Activated naive CD4-positive, alpha-beta T cell treated with anti-CD3 and anti-CD28 coated beads for 36 hours (primary cell): Measurements from ENCODE around the gene DRC7. TPM values are rescaled to one million over a fixed set of nuclear protein-coding genes. Genes with fewer than 3 reads are reported as not detected.
A peak's percentile ranks its signal among the peaks of the same experiment; 100 is the strongest.

ENCODE experiments used
- CTCF ChIA-PET: fragments of 350-600 bp; sonication (Branson Sonifier 250); formaldehyde crosslinking; loops from one replicate; lab custom pipeline; 2021; ENCODE audit warnings: antibody characterized with exemption; lab: Charles Lee
- DNase-seq: peaks from one replicate; pipeline ENCODE4 v3.0.0-alpha.2; 2020
- H3K27ac Mint-ChIP-seq: one replicate; pipeline ENCODE4 v1.8.0; 2021; ENCODE audit warnings: mild to moderate bottlenecking, mixed read lengths
- H3K27me3 Mint-ChIP-seq: one replicate; pipeline ENCODE4 v1.8.0; 2021; ENCODE audit warnings: low read depth, mixed read lengths
- H3K36me3 Mint-ChIP-seq: one replicate; pipeline ENCODE4 v1.8.0; 2021; ENCODE audit warnings: low read depth, mixed read lengths
- H3K4me1 Mint-ChIP-seq: one replicate; pipeline ENCODE4 v1.8.0; 2021; ENCODE audit warnings: low read depth, mixed read lengths
- H3K4me3 Mint-ChIP-seq: one replicate; pipeline ENCODE4 v1.8.0; 2021; ENCODE audit warnings: mild to moderate bottlenecking, moderate library complexity, mixed read lengths
- H3K9me3 Mint-ChIP-seq: one replicate; pipeline ENCODE4 v1.8.0; 2021; ENCODE audit warnings: mixed read lengths
- intact Hi-C: fragments of 100-400 bp; cut with micrococcal nuclease; formaldehyde crosslinking; loops from one replicate; pipeline ENCODE4 v1.15.1; 2023
- total RNA-seq, 2 experiments: library from RNA; stranded (reverse); gene quantifications; one replicate each; pipeline ENCODE4 v1.2.3, GENCODE V29; 2021

Gene DRC7
- total RNA-seq, 2 experiments from 2014 or later: 0.49 TPM; not detected in 1

DNA sequence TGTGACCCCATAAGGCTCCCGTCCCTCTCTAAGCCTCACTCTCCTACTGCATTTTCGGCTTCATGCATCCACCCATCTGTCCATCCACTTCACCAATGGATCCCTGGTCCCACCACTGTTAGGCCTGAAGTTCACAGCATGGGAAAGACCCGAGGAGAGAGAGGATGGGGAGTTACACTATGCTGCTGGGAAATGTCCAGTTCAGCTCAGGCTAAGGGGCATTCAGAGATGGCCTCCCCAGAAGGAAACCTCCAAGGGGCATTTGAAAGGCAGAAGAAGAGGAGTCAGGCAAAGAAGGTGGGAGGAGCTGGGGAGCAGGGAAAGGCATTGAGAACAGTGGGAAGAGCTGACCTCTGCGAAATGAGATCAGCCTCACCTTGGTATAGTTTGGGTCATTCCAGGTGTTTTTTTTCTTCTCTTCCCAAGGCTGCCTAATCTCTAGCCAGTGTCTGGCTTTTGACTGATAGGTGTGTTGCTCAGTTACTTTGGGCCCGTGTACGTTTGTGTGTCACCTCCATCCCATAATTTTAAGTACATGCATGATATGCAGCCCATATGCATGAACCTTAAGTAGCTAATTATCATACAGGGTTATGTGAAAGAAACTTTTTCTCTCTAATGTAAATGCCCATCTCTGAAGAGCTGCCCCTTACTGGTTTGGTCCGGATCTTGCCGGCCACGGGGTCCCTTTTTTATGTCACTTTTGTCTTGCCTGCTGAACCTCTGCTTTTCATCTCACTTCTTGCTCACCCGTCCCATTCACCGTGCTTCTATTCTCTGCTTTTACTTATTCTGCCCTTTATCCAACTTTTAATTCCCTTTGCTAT is 11.6 kb upstream of the DRC7 start:
- Mint-ChIP-seq H3K36me3 (no peaks in the 10 kb centered on the region), H3K4me1 (no peaks in the 10 kb centered on the region), H3K27ac (no peak overlapping the region), H3K4me3 (no peak overlapping the region), H3K9me3 (no peaks in the 10 kb centered on the region), H3K27me3 (no peaks in the 10 kb centered on the region)
- CTCF ChIA-PET: interaction anchor here (0.5 kb wide), 1 partner anchor 305 kb away, joined by 4 read pairs; no protein-coding TSS in a partner anchor
- no peak for DNase-seq
- intact Hi-C loops: no loop called here

GRCh38 chr16:57683636-57684545 is 10.7 kb upstream of the DRC7 start:
- no peaks in the 10 kb centered on the region for H3K27me3 Mint-ChIP-seq
- intact Hi-C loops: no loop called here
- no peak overlapping the region for H3K4me3 Mint-ChIP-seq
- no peak overlapping the region for H3K27ac Mint-ChIP-seq
- no peak for DNase-seq
- no peaks in the 10 kb centered on the region for H3K9me3 Mint-ChIP-seq
- H3K36me3 Mint-ChIP-seq: no peaks in the 10 kb centered on the region
- H3K4me1 Mint-ChIP-seq: no peaks in the 10 kb centered on the region
- CTCF ChIA-PET: no interaction called here

DNA sequence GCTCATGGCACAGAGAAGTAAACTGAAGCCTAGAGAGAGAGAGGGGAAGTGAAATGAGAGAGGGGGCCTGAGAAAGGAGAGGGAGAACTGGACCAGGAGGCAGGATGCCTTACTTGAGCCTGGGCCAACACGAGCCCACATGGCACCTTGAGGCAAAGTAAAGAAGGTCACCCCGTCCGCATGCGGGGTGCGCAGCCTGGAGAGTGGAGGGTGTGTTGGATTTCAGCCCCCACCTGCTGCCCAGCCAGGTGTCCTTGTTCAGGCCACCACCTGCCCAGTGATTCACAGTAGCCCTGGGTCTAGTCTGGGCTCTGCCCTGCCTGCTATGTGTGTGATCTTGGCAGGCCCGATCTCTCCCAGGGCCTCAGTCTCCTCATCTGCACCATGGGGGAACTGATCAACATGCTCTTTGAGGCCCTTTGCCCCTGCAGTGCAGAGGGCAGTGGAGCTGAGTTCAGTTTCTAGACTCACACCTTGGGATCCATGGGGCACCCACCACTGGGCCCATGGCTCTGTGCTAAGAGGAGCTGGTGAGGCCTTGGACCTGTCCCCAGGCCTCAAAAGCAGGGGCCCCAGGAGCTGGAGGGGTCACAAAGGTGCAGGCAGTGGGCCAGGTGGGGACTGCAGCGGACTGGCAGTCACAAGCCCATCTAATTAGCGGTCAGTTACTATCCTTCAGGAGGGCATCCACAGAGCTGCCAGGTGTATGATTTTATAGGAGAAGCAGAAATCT is 9.8 kb upstream of the DRC7 start:
- DNase-seq: no peak
- CTCF ChIA-PET: no interaction called here
- Mint-ChIP-seq H3K4me1 (peaks cover 8% of the 10 kb centered on the region), H3K4me3 (no peak overlapping the region), H3K27ac (no peak overlapping the region), H3K27me3 (no peaks in the 10 kb centered on the region), H3K9me3 (no peaks in the 10 kb centered on the region), H3K36me3 (no peaks in the 10 kb centered on the region)
- intact Hi-C loops: no loop called here

- no peaks in the 10 kb centered on the region for H3K36me3 Mint-ChIP-seq
- no peak overlapping the region for H3K4me3 Mint-ChIP-seq
- CTCF ChIA-PET: no interaction called here
Measured at GRCh38 chr16:57685633-57686032, 9.0 kb upstream of the DRC7 start.

GRCh38 chr16:57686577-57686976 is 8.0 kb upstream of the DRC7 start:
- intact Hi-C loops: no loop called here
- no peaks in the 10 kb centered on the region for H3K9me3 Mint-ChIP-seq
- H3K27me3 Mint-ChIP-seq: no peaks in the 10 kb centered on the region
- DNase-seq: no peak
- no peaks in the 10 kb centered on the region for H3K36me3 Mint-ChIP-seq
- H3K4me1 Mint-ChIP-seq: peaks cover 14% of the 10 kb centered on the region
- CTCF ChIA-PET: no interaction called here
- no peak overlapping the region for H3K27ac Mint-ChIP-seq
- no peak overlapping the region for H3K4me3 Mint-ChIP-seq

More at GRCh38 chr16:57685633-57686032, 9.0 kb upstream of the DRC7 start:
- Mint-ChIP-seq H3K27ac (no peak overlapping the region), H3K9me3 (no peaks in the 10 kb centered on the region), H3K27me3 (no peaks in the 10 kb centered on the region), H3K4me1 (peaks cover 14% of the 10 kb centered on the region)
- no peak for DNase-seq
- intact Hi-C loops: no loop called here

DNA sequence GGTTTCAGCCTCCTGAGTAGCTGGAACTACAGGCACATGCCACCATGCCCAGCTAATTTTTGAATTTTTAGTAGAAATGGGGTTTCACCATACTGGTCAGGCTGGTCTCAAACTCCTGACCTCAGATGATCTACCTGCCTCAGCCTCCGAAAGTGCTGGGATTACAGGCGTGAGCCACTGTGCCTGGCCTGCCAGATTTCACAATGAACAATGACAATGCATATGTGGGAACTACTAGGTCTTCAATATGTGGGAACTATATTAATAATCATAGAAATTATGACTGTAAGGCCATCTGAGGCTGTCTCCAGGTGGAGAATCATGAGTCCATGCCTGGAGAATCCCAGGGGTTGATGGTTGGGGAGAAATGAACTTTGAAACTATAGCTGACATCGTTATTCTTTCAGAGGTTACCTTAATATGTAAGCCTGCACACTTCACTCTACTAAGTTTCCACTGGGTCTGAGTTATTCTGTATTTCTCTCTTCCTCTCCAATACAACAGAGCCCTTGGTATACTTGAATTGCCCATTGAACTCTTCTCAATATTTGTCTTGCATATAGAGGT is 7.2 kb upstream of the DRC7 start:
- Mint-ChIP-seq H3K9me3 (no peaks in the 10 kb centered on the region), H3K27me3 (no peaks in the 10 kb centered on the region), H3K27ac (no peak overlapping the region), H3K36me3 (no peaks in the 10 kb centered on the region), H3K4me1 (peaks cover 14% of the 10 kb centered on the region), H3K4me3 (no peak overlapping the region)
- CTCF ChIA-PET: no interaction called here
- DNase-seq: no peak
- intact Hi-C loops: no loop called here

DNA sequence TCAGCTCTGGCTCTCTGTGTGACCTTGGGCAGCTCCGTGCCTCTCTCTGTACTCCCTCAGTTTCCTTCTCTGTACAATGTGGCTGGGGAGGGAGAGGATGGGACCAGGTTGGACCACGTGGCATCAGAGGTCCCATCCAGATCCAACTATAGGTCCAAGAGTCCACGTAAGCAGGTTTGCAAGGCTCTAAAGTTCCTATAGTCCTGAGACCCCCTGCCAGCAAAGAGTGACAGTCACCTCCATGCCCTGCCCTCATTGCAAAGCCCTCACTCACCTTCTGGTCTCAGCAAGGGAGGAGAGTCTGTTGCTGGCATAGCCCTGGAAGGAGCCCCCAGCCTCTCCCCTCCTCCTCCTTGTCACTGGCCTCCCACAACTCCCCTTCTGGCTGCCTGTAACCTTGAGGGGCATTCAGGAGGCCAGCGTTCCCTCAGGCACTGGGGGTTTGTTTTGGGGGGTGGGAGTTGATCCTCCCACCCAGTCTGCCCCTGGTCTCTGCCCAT is 6.1 kb upstream of the DRC7 start:
- CTCF ChIA-PET: no interaction called here
- H3K27ac Mint-ChIP-seq: no peak overlapping the region
- no peaks in the 10 kb centered on the region for H3K27me3 Mint-ChIP-seq
- no peak for DNase-seq
- no peak overlapping the region for H3K4me3 Mint-ChIP-seq
- intact Hi-C loops: no loop called here
- H3K4me1 Mint-ChIP-seq: peaks cover 14% of the 10 kb centered on the region
- H3K36me3 Mint-ChIP-seq: no peaks in the 10 kb centered on the region
- no peaks in the 10 kb centered on the region for H3K9me3 Mint-ChIP-seq

GRCh38 chr16:57688987-57689761 is 5.4 kb upstream of the DRC7 start:
- no peak for DNase-seq
- H3K36me3 Mint-ChIP-seq: no peaks in the 10 kb centered on the region
- intact Hi-C loops: no loop called here
- no peaks in the 10 kb centered on the region for H3K27me3 Mint-ChIP-seq
- H3K9me3 Mint-ChIP-seq: no peaks in the 10 kb centered on the region
- peaks cover 14% of the 10 kb centered on the region for H3K4me1 Mint-ChIP-seq
- CTCF ChIA-PET: interaction anchor here (1.2 kb wide), 1 partner anchor 18 kb away, joined by 3 read pairs; no protein-coding TSS in a partner anchor
- H3K4me3 Mint-ChIP-seq: peak overlapping the region; percentile 38
- peak overlapping the region; percentile 64 for H3K27ac Mint-ChIP-seq

DNA sequence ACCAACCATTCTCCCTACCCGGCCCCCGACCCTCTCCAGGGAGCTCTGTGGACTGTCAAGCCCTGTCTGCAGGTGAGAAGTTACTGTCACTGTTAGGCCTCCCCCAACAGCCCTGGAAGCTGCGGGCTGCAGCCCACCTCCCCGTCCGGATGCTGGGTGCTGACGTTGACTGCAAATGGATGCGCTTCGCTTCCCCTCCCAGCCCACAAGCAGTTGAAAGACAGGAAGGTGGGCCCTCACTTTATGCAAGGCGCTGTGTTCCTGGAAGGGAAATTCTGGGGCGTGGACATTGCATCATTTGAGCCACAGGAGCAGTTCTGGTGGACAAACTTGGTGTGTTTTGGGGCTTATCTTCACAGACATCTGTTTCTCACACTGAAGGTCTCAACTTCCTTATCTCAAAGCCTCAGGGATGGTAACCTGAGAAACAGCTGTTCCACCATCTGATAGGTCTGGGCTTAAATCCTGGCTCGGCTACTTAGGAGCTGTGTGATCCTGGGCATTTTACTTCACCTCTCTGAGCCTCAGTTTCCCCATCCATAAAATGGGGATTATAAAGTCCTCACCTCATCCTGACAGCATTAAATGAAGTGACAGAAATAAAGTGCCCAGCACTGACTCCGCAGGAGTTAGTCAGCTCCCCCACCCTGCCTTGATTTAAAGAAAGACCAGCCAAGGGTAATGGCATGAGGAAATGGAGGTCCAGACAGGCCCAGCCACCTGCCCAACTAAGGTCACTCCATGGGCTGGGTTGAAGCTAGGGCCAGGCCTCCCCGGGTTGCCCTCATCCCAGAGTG is 4.6 kb upstream of the DRC7 start:
- peak; percentile 58 for DNase-seq
- intact Hi-C loops: no loop called here
- no peaks in the 10 kb centered on the region for H3K27me3 Mint-ChIP-seq
- no peaks in the 10 kb centered on the region for H3K9me3 Mint-ChIP-seq
- peak overlapping the region; percentile 43 for H3K27ac Mint-ChIP-seq
- CTCF ChIA-PET: interaction anchor here (0.5 to 1.2 kb wide), 2 partner anchors 19 to 28 kb away, joined by 3 to 4 read pairs; no protein-coding TSS in a partner anchor
- no peaks in the 10 kb centered on the region for H3K36me3 Mint-ChIP-seq
- peaks cover 18% of the 10 kb centered on the region for H3K4me1 Mint-ChIP-seq
- H3K4me3 Mint-ChIP-seq: peak overlapping the region; percentile 20

DNA sequence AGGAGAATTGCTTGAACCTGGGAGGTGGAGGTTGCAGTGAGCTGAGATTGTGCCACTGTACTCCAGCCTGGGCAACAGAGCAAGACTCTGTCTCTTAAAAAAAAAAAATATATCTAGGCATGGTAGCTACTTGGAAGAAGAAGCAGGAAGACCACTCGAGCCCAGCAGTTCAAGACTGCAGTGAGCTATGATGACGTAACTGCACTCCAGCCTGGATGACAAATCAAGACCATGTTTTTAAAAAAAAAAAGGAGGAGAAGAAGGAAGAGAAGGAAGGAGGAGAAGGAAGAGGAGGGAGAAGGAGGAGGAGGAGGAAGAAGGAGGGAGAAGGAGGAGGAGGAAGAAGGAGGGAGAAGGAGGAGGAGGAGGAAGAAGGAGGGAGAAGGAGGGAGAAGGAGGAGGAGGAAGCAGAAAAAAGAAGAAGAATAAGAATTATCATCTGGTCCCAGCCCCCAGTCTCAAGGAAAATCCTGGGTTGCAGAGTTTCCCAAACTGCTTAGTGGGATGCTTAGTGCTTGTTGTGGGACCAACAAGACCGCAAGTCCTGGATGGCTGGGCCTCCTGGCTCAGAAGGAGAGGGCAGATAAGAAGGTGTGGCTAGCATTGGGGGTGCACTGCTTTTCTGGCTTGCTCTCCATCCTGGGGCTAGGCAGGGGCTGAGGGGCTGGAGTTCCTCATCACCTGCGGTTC is 3.7 kb upstream of the DRC7 start:
- CTCF ChIA-PET: interaction anchor here (0.5 kb wide), 1 partner anchor 27 kb away, joined by 4 read pairs; no protein-coding TSS in a partner anchor
- intact Hi-C loops: no loop called here
- no peaks in the 10 kb centered on the region for H3K9me3 Mint-ChIP-seq
- no peaks in the 10 kb centered on the region for H3K36me3 Mint-ChIP-seq
- peaks cover 21% of the 10 kb centered on the region for H3K4me1 Mint-ChIP-seq
- no peak for DNase-seq
- no peaks in the 10 kb centered on the region for H3K27me3 Mint-ChIP-seq
- H3K4me3 Mint-ChIP-seq: no peak overlapping the region
- no peak overlapping the region for H3K27ac Mint-ChIP-seq
